NCI-H2227 (cell line): ENCODE results near the gene ACOT2.
"Not testable (repeated sequence)": the region's sequence is repeated elsewhere in the genome, so short reads cannot be mapped to it uniquely, and the experiment has no call there.

Experiments
- DNase-seq: peaks from one replicate; lab custom pipeline; 2025; ENCODE audit not compliant: unreplicated experiment; lab: John Stamatoyannopoulos, UW

The ACOT2 gene, protein sequence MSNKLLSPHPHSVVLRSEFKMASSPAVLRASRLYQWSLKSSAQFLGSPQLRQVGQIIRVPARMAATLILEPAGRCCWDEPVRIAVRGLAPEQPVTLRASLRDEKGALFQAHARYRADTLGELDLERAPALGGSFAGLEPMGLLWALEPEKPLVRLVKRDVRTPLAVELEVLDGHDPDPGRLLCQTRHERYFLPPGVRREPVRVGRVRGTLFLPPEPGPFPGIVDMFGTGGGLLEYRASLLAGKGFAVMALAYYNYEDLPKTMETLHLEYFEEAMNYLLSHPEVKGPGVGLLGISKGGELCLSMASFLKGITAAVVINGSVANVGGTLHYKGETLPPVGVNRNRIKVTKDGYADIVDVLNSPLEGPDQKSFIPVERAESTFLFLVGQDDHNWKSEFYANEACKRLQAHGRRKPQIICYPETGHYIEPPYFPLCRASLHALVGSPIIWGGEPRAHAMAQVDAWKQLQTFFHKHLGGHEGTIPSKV

DNA sequence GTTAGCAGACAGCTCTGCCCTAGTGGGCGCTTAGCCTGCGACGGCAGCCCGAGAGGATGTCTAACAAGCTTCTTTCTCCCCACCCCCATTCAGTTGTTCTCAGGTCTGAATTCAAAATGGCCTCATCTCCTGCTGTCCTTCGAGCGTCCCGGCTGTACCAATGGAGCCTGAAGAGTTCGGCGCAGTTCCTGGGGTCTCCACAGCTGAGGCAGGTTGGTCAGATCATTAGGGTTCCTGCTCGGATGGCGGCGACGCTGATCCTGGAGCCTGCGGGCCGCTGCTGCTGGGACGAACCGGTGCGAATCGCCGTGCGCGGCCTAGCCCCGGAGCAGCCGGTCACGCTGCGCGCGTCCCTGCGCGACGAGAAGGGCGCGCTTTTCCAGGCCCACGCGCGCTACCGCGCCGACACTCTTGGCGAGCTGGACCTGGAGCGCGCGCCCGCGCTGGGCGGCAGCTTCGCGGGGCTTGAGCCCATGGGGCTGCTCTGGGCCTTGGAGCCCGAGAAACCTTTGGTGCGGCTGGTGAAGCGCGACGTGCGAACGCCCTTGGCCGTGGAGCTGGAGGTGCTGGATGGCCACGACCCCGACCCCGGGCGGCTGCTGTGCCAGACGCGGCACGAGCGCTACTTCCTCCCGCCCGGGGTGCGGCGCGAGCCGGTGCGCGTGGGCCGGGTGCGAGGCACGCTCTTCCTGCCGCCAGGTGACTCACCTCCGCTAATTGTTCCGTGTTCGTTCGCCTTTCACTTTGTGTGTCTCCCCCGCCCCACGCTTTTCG lies at the start of gene ACOT2:
Gene ACOT2, plus strand, starts transcription at position 29 of the 774 bp plus-strand sequence. Its CDS starts 28 bp downstream, at position 57.
- peak; percentile 81 for DNase-seq

GRCh38 chr14:73521229-73521628 lies 47.8 kb upstream of the ACOT2 start:
- no peak for DNase-seq

DNA sequence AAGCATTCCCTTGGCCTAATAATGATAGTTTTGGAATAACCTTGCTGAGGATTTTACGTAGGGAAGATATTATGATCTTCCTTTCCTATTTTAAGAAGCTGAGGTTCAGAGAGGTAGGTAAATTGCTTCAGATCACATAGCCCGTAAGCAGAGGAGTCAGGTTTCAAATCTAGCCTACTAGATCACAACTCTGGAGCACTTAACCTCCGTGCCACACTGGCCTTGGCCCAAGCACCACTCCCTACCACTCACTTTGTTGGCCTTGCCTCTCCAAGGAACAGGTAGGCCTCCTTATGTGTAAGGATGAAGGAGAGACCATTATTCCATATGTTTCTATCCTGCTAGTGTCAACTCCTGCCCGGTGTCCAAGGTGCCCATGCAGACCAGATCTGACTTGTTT lies 44.5 kb upstream of the ACOT2 start:
- DNase-seq, result no peak

GRCh38 chr14:73526036-73526984 lies 42.7 kb upstream of the ACOT2 start:
- no peak for DNase-seq

DNA sequence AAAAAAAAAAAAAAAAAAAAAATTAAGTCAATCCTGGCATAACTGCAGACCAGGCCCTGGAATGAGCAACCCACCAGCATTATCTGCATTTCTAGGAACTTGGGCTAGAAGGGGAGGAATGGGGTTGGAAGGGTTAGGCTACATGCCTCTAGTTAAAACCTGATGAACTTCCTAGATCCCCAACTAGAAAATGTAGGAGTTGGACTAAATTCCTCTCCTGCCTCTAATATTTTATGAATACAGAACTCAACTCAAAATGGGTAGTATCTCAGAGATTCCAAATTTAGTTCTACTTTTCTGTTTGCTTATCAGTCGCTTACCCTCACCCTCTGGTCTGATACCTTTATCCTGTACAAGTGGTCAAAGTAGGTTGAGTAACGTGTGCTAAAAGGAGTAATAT lies 39.7 kb upstream of the ACOT2 start:
- not testable (repeated sequence) for DNase-seq

GRCh38 chr14:73531971-73532370 lies 37.0 kb upstream of the ACOT2 start:
- not testable (repeated sequence) for DNase-seq

DNA sequence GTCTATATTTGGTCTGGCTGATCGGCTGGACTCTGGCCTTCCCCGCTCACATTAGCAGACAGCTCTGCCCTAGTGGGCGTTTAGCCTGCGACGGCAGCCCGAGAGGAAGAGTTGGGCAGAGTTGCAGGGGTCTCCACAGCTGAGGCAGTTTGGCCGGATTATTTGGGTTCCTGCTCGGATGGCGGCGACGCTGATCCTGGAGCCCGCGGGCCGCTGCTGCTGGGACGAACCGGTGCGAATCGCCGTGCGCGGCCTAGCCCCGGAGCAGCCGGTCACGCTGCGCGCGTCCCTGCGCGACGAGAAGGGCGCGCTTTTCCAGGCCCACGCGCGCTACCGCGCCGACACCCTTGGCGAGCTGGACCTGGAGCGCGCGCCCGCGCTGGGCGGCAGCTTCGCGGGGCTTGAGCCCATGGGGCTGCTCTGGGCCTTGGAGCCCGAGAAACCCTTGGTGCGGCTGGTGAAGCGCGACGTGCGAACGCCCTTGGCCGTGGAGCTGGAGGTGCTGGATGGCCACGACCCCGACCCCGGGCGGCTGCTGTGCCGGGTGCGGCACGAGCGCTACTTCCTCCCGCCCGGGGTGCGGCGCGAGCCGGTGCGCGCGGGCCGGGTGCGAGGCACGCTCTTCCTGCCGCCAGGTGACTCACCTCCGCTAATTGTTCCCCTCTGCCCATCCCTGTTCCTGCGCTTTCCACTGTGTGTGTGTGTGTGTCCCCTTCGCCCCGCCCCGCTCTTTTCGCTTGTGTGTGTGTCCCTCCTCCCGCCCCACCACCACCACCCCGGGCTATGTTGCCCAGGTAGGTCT lies 31.6 kb upstream of the ACOT2 start:
- DNase-seq, result peak; percentile 56

DNA sequence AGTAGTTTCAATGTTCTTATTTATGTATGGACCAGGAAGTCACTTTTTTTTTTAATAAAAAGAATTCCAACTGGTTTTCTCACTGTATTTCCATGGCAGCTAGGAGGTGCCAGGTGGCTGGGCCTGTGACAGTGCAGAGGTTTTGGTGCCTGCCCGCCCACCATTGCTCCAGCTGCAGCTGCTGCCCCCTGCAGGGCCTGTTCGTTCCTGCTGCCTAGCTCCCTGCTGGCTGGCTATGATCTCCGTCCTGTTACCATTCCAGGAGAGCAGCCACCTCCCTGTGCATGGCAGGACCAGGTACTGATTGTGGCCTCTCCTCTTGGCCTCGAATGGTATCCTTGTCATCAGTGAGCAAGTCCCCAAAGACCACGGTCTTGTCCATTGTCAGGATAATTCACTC lies 30.0 kb upstream of the ACOT2 start:
- peak; percentile 60 for DNase-seq

DNA sequence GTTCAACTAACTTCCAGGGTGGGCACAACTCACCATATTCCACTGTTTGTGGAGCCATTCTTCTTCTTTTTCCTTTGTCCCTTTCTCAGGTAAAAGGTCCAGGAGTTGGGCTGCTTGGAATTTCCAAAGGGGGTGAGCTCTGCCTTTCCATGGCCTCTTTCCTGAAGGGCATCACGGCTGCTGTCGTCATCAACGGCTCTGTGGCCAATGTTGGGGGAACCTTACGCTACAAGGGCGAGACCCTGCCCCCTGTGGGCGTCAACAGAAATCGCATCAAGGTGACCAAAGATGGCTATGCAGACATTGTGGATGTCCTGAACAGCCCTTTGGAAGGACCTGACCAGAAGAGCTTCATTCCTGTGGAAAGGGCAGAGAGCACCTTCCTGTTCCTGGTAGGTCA lies 26.1 kb upstream of the ACOT2 start:
- not testable (repeated sequence) for DNase-seq

DNA sequence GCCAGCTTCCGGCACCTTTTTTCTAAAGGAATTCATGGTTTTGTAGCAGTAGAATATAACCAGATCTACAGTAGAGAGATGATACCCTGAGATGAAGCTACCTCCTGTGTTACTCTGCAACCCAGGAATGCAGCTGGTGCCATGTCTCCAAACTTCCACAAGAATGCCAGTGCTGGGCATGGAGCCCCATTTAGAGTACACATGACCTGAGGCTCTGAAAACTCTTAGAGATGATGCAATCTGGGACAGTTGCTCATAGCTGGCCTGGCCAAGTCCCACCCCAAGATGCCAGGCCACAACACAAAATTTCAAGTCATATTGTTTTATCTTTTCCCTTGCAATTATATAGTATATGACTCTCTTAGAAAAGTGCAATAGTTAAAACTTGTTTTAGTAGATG lies 23.7 kb upstream of the ACOT2 start:
- DNase-seq, result not testable (repeated sequence)

- DNase-seq, result not testable (repeated sequence)
These were observed 19.9 kb upstream of the ACOT2 start for GRCh38 chr14:73549097-73549496.

- not testable (repeated sequence) for DNase-seq
These were observed 19.0 kb upstream of the ACOT2 start for GRCh38 chr14:73549889-73550524.

GRCh38 chr14:73553845-73554244 lies 15.2 kb upstream of the ACOT2 start:
- no peak for DNase-seq

DNA sequence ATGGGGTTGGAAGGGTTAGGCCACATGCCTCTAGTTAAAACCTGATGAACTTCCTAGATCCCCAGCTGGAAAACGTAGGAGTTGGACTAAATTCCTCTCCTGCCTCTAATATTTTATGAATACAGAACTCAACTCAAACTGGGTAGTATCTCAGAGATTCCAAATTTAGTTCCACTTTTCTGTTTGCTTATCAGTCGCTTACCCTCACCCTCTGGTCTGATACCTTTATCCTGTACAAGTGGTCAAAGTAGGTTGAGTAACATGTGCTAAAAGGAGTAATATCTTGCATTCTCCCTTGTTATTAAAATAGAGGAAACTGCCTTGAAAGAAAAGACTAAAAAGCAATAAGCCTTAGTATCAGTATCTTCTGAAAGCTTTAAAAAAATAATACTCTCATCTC lies 11.8 kb upstream of the ACOT2 start:
- DNase-seq, result not testable (repeated sequence)

GRCh38 chr14:73558238-73558637 lies 10.8 kb upstream of the ACOT2 start:
- not testable (repeated sequence) for DNase-seq

DNA sequence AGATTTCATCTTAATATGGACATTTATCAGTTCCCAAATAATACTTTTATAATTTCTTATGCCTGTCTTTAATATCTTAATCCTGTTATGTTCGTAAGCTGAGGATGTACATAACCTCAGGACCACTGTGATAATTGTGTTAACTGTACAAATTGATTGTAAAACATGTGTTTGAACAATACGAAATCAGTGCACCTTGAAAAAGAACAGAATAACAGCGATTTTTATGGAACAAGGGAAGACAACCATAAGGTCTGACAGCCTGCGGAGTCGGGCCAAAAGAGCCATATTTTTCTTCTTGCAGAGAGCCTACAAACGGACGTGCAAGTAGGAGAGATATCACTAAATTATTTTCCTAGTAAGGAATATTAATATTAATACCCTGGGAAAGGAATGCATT lies 6.8 kb upstream of the ACOT2 start:
- DNase-seq, result not testable (repeated sequence)

DNA sequence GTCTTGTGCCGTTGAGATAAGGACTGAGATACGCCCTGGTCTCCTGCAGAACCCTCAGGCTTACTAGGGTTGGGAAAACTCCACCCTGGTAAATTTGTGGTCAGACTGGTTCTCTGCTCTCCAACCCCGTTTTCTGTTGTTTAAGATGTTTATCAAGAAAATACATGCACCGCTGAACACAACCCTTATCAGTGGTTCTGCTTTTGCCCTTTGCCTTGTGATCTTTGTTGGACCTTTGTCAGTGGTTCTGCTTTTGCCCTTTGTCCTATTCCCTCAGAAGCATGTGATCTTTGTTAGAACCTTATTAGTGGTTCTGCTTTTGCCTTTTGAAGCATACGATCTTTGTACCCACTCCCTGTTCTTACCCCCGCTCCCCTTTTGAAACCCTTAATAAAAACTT lies 6.3 kb upstream of the ACOT2 start:
- DNase-seq, result not testable (repeated sequence)

DNA sequence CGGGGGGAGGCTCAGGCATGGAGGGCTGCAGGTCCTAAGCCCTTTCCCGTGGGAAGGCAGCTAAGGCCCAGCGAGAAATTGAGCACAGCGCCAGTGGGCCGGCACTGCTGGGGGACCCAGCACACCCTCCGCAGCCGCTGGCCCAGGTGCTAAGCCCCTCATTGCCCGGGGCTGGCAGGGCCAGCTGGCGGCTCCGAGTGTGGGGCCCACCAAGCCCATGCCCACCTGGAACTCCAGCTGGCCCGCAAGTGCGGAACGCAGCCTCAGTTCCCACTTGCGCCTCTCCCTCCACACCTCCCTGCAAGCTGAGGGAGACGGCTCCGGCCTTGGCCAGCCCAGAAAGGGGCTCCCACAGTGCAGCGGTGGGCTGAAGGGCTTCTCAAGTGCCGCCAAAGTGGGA lies 2.6 kb upstream of the ACOT2 start:
- DNase-seq, result not testable (repeated sequence)

- not testable (repeated sequence) for DNase-seq
These were observed 2.1 kb upstream of the ACOT2 start for GRCh38 chr14:73566935-73567334.
